IMR-90 (cell line): Measurements from ENCODE around the gene ECHS1.

Experiments
- BHLHE40 ChIP-seq: fragments of 150-350 bp; IDR thresholded peaks from 2 replicates; pipeline ENCODE4 v1.6.1; 2016; ENCODE audit warnings: mild to moderate bottlenecking, low read depth, low read length
- CEBPB ChIP-seq: IDR thresholded peaks from 2 replicates; pipeline ENCODE4 v1.6.1; 2012; ENCODE audit warnings: low read depth, low read length, improper control_type of control experiment
- CHD1 ChIP-seq: IDR thresholded peaks from 2 replicates; pipeline ENCODE4 v1.6.1; 2012; ENCODE audit warnings: low read depth, low read length, improper control_type of control experiment
- FOS ChIP-seq: fragments of 150-350 bp; IDR thresholded peaks from 2 replicates; pipeline ENCODE4 v1.6.1; 2016; ENCODE audit warnings: low read depth, low read length
- MAZ ChIP-seq: IDR thresholded peaks from 2 replicates; pipeline ENCODE4 v1.6.1; 2012; ENCODE audit warnings: low read depth, mild to moderate bottlenecking, low read length, improper control_type of control experiment, moderate library complexity, borderline replicate concordance
- NFE2L2 ChIP-seq: fragments of 150-350 bp; IDR thresholded peaks from 2 replicates; pipeline ENCODE4 v1.6.1; 2016; ENCODE audit warnings: low read depth, mild to moderate bottlenecking, low read length
- POLR2A ChIP-seq: IDR thresholded peaks from 2 replicates; pipeline ENCODE4 v1.6.1; 2012; ENCODE audit warnings: mild to moderate bottlenecking, low read depth, low read length
- RCOR1 ChIP-seq: IDR thresholded peaks from 2 replicates; pipeline ENCODE4 v1.6.1; 2012; ENCODE audit warnings: mild to moderate bottlenecking, low read length, improper control_type of control experiment; ENCODE audit not compliant: insufficient replicate concordance
- TF ChIP-seq, protein P1 (sequence below): conservative IDR thresholded peaks from 2 replicates; pipeline ENCODE4 v1.5.1; 2012; ENCODE audit warnings: mild to moderate bottlenecking, low read depth, low read length, improper control_type of control experiment
- TF ChIP-seq, protein P2 (sequence below): fragments of 150-350 bp; IDR thresholded peaks from 2 replicates; pipeline ENCODE4 v1.6.1; 2017; ENCODE audit warnings: mild to moderate bottlenecking, antibody characterized with exemption, low read length, low read depth

DNA sequence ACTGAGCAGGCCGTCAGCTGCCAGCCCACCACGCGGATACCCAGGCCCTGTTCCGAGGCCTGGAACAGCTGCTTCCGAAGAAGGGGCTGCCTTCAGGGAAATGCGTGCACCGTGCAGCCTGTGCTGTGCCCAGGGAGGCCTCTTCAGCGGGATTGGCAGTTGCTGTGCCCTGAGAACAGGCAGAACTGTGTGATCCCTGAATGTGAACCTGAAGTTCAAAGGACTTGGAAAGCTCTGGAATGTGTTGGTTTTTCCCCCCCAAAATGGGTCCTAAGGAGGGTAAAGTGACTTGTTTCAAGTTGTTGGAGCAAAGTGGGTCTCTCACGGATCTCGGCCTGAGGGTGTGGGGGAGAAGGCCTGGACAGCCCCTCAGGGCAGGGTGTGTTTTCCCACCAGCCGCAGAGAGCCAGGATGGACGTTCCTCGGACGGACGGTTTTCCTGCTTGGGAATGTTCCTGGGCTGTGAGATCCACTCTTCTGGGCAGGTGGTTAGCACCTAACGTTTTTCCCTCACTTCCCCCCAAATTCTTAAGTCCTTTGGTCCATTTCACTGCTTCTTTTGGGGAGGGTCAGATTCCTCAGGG is 49.2 kb upstream of the ECHS1 start:
- TF ChIP-seq, protein P1, sequence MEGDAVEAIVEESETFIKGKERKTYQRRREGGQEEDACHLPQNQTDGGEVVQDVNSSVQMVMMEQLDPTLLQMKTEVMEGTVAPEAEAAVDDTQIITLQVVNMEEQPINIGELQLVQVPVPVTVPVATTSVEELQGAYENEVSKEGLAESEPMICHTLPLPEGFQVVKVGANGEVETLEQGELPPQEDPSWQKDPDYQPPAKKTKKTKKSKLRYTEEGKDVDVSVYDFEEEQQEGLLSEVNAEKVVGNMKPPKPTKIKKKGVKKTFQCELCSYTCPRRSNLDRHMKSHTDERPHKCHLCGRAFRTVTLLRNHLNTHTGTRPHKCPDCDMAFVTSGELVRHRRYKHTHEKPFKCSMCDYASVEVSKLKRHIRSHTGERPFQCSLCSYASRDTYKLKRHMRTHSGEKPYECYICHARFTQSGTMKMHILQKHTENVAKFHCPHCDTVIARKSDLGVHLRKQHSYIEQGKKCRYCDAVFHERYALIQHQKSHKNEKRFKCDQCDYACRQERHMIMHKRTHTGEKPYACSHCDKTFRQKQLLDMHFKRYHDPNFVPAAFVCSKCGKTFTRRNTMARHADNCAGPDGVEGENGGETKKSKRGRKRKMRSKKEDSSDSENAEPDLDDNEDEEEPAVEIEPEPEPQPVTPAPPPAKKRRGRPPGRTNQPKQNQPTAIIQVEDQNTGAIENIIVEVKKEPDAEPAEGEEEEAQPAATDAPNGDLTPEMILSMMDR, result no peak
- TF ChIP-seq POLR2A, result no peak
- TF ChIP-seq BHLHE40, result no peak
- no peak for TF ChIP-seq RCOR1
- TF ChIP-seq, protein P2, sequence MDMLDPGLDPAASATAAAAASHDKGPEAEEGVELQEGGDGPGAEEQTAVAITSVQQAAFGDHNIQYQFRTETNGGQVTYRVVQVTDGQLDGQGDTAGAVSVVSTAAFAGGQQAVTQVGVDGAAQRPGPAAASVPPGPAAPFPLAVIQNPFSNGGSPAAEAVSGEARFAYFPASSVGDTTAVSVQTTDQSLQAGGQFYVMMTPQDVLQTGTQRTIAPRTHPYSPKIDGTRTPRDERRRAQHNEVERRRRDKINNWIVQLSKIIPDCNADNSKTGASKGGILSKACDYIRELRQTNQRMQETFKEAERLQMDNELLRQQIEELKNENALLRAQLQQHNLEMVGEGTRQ, result no peak
- no peak for TF ChIP-seq CHD1
- no peak for TF ChIP-seq CEBPB
- TF ChIP-seq FOS, result no peak
- TF ChIP-seq NFE2L2, result no peak
- no peak for TF ChIP-seq MAZ
